GM18870 (cell line): ENCODE measurements around the gene ARPP21.
"Not testable (repeated sequence)": the region's sequence is repeated elsewhere in the genome, so short reads cannot be mapped to it uniquely, and the experiment has no call there.

Experiments used
- ATAC-seq: cut with Tn5 transposase; IDR thresholded peaks from one replicate; pipeline ENCODE4 v1.9.1; 2021; ENCODE audit warnings: moderate library complexity; ENCODE audit not compliant: unreplicated experiment

Gene ARPP21

DNA sequence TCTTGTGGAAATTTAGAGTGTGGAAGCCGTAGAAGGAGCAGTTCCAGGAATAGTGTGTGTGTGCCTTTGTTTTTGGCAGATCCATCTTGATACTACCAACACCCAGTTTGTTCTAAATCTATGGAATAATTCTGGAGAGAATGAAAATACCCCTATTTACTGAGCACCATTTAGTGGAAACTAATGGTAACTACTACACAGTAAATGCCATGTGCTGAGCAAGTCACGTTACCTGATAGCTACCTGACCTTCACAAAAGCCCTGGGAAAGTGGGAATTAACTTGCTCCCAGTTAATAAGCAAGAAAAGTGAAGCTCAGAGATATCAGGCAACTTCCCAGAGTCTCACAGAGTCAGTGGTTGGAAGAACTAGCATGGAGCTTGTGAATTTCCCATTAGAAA lies 137.7 kb downstream of the ARPP21 start:
- no peak for ATAC-seq

DNA sequence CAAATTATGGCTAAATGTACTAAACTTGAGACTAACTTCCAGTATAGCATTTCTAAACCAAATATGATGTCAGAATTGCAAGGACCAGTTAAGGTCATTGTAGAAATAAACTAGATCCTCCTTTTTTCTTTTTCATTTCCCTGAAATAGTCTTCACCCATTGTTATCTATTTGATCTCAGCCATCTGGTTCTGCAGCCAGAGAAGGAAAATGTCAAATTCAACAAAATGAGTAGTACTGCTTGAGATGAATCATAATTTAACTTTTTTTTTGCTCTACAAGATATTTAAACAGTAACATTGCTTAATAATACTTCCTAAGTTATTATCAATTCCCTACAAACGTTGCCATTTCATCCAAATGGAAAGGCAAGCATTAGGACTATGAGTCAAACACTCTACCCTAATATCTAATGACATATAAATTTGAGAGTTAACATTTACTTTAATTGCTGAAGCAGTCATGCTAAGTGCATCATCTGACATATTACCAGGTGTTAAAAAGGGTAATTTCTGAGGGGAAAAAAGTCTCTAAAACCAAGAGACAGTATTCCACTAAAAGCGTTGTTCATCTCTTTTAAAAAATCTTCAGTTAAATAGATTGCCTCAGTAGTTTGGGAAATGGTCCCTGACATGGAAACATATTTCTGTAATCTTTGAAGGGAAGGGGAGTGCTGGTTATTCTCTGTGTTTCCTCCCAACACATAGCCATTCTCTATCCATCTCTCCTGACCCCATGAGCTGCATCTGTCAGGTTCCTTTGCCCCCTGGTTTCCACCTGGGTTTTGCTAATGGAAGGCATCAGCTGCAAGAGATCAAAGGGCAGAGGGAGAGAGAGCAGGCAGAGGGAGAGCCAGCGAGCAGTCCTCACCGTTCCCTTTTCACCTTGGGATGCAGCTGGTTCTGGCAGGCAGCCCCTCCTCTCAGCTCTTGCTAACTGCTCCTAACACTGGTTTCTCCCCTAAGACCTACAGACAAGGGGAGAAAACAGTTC lies 138.5 kb downstream of the ARPP21 start:
- ATAC-seq: no peak

DNA sequence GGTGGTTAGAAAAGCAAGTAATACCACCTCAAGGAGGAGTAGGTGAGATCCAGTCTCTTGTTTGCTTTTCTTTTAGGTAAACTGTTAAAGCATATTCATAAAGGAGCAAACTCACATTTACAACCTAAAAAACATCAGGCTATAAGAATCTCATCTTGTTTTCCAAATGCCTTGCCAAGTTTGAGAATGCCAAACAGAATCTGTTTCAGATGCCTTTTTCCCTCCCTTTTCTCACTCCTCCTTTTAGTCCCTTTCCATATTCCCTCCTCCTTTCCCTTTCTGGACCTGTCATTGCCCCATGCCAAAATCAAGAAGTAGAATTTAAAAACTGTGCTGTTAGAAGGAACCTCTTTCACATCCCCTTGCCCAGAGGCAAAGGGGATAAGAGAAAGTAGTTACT lies 140.3 kb downstream of the ARPP21 start:
- ATAC-seq: no peak

DNA sequence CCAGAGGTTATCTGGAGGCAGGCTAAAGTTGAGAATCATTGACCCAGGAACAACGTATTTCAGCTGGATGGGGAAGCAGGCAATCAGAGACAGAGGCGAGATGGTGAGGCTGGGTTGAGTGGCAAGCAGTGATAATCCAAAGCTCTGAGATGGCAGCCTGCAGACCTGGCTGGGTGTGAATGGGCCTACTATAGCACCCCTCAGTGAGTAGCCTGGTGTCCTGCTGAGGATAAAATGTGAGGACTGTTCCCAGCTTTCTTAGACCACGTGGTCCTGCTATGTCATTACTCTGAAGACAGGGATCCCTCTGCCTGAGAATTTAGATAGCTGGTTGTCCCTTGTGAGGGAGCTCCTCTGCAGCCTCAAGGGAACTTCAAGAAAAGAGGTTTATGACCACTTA lies 141.5 kb downstream of the ARPP21 start:
- ATAC-seq: no peak

DNA sequence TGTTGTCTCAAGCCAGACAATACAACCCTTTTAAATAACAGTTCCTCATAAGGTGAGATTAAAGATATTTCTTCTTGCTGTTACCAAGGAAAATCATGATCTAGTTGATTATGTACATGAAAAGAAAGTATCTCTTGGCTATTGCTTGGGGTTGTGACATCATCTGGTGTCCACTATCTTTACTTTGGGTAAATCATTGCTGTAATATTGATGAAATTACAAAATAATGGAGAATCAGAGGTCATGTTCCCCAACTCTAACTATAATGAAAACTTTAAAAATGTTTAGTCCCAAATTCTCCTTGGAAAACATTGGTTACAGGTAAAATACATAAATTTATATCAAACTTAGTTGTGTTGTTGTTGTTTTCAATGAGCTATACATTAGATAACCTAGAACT lies 142.2 kb downstream of the ARPP21 start:
- no peak for ATAC-seq

DNA sequence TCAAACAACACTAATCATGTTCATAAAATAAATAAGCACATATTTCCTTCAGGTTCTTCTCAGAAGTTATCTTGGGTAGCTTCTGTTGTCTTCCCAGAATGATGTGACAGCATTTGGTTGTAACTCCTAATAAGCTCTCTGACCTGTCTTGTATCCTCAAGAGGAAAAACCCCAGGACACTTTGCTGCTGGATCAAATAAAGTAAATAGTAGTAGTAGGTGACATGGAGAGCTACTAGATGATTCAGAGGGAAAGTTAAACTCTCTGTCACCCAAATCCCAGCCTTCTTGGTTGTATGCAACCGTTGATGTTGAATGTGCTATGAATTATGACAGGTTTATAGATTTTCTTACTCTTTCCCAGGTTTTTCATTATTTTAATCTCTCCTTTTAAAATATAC lies 143.0 kb downstream of the ARPP21 start:
- no peak for ATAC-seq

DNA sequence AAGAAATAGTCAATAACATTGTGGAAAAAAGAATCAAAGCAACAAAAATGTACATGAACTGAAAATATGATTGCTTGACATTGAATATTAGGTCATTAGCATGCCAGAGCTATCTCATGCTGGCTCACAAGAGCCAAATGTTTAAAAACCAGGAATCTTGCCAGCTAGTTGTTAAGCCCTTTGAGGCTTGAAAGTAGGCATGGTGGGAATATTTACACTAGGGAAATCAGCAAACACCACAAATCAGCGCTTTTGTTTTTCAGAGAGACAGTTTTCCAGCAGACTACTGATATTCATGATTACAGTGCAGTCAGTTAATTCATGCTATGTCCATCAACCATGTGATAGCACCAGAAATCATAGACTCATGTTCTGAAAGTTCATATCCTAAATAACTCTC lies 144.8 kb downstream of the ARPP21 start:
- ATAC-seq: no peak

DNA sequence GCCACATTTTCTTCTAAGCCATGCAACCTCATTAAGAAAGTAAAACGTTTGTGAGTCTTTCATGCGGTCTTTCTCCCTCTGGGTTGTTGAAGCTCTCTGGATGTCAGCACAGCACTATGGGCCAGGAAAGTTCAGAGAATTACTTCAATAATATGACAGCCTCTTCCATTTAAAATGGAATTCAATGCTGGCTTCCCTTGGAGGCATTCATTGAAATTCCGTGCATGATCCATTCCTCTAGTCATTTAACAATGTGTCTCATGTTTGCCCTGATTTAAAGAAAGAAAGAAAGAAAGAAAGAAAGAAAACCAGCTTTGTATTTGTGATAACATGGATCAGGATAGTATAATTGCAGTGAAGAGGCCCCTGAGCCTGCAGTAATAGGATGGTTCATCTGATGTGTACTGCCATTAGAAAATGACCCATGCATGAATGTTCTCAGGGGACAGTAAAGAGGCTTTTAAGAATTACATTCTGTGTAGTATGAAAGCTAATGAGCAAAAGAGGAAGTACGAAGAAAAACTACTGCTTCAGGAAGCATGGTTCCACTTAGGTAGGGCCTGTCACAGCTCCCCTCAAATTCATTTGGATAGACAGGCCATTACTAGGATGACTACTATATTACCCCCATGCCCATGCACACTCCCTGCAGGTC lies 146.0 kb downstream of the ARPP21 start:
- no peak for ATAC-seq

DNA sequence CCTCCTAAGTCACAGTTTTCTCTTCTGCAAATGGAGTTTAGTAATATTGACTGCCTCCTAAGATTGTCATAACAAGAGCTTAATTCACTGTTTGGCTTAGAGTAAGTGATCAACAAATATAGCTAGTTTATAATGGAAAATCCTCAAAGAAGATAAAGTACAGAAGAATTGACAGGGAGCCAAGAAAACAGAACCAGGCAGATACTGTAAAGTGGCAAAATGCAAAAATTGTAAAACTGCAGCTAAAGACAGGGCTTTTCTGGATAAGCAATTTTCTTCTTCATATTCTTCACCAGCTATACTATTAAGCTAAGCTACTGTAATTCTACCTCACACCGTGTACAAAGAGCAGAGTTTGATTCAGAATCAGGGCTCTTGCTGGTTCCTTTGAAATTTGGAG lies 148.6 kb downstream of the ARPP21 start:
- ATAC-seq: no peak

DNA sequence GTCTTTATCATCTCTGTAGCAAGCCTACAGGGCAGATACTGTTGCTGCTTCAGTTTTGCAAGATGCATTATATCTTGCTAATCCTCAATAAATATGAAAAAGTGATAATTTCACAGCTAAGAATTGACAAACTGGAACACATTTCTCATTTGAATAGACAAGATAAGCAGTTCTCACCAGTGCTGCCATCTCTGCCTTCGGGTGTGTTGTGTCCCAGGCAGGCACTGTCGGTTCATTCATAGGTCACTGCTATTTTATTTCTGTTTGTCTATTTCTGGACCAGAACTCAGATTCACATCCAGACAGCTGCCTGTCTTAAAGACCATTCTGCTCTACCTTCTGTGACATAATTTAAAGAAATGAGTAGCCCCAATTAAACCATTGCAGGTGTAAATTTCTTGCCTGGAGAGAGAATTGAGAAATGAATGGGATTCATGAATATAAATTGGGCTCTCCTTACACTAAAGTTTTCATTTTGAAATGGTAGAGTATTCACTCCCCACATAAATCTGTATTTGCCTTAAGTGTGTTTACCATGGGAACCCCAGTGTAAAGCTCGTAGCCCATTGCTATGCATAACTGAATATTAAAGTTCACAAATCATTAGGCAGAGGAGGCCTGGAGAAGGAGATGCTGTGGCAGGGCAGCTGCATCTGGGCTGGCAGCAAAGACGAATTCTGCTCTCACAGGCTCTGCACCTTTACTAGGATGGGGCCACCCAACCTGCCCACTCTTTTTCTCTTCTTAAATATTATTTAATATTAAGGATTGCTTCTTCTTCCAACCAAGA lies 149.9 kb downstream of the ARPP21 start:
- no peak for ATAC-seq

DNA sequence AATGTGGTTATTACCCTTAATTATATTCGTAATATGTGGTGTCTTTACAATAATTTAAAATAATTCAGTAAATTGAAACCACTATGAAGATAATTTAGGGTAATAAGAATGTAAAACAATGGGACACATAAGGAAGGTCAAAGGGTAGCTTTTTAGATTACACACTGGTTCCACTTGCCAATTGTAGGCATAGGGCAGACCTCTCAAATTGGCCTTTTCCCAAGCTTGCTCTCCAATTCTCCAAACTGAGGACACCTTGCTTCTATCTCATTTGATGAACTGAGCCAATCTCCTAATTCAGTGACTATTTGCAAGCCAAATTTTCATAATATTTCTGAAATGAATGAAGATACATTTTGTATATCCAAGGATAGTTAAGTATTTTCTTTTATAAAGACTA lies 151.4 kb downstream of the ARPP21 start:
- ATAC-seq: no peak

DNA sequence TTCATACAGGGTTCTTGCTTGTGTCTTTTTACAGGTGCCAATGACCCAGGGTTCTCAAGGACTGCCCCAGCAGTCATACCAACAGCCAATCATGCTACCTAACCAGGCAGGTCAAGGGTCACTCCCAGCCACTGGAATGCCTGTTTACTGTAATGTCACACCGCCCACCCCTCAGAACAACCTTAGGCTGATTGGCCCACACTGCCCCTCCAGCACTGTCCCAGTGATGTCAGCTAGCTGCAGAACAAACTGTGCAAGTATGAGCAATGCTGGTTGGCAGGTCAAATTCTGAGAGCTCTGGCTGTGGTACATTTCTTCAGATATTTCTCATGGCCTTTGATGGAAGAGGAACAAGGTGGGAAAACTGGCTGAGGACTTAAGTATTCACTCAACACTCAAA lies 154.3 kb downstream of the ARPP21 start:
- no peak for ATAC-seq

DNA sequence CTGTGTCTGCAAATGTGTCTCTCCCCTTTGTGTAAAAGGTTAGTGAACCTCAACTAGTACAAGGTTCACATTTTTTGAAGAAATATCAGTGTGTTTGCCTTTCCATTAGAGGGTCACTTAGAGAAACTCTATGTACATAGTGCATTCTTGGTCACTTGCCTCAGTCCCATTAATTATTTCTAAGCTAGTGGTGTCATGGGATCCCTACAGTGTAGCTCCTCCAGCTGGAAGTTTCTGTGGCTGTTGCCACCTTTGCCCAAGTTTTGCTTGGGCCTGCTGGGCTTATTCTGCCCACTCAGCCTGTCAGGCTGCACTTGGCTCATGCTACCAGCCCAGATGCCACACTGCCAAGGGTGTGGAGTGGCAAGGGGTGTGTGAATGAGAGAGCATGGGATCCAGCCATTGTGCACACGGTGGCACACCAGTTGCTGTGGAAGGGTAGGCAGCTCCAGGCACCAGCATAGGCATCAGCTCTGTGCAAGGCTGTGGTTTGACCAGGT lies 161.7 kb downstream of the ARPP21 start:
- no peak for ATAC-seq

DNA sequence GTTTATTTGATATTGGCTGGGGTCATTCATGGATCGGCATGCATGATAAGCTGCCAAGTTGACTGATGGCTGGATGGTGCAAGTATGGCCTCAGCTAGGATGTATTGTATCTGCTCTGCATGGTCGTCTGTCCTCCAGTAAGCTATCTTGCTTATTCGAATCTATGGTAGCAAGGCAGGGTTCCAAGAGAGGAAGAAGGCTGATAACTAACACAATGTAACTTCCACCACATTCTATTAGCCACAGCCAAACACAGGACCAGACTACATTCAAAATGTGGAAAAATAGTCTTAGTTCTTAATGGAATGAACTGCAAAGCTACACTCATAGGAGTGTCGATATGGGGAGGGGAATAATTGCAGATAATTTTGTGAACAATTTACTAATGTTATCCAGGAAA lies 175.2 kb downstream of the ARPP21 start:
- no peak for ATAC-seq

DNA sequence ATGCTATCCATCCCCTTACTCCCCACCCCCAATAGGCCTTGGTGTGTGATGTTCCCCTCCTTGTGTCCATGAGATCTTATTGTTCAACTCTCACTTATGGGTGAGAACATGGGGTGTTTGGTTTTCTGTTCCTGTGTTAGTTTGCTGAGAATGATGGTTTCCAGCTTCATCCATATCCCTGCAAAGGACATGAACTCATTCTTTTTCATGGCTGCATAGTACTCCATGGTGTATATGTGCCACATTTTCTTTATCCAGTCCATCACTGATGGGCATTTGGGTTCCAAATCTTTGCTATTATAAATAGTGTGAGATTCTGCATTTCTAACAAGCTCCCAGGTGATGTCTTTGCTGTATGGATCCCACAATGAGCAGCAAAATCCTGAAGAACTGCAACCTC lies 176.5 kb downstream of the ARPP21 start:
- not testable (repeated sequence) for ATAC-seq

DNA sequence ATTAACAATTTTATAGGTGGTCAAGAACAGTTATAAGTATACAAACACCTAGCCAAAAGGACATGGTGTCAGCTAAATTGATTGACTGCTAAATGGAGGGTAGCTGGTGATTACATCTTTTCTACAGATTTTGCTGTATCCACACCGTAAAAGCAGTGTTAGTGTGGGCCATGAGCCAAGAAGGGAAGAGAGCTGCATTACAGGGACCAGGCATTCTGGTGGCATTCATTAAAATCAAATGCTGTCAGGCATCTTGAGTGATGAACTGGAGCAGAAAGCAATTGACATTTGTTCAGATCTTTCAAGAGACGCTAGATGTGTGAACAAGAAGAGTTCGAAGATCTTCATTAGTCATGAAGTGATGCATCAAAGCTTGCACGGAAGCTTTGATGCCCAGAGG lies 177.9 kb downstream of the ARPP21 start:
- no peak for ATAC-seq

DNA sequence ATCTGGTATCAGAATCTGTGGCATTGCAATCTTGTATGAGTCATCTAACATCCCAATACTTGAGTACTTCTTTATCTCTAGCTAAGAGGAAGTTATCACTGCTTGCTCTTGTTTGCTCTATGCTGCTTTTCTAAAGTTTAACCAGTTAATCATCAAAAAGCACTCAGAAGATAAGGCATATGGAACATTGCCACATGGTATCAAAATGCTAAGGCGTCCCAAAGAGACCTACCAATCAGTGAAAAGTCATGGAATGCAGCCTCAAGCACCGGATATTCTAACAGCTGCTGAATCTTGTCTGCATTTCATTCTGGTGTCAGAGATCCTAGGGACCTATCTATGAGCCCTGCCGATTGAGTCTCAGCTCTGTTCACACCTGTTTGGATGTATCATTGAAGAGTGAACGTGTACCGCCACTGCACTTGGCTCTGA lies 192.8 kb downstream of the ARPP21 start:
- ATAC-seq: no peak
